HepG2 (cell line): ENCODE data around the gene TACC2. TPM values are rescaled to one million over a fixed set of nuclear protein-coding genes. Genes with fewer than 3 reads are reported as not detected.

ENCODE experiments used
- ATF7-NPFF ChIP-seq: sonication (generic); formaldehyde crosslinking; IDR thresholded peaks from 2 replicates; pipeline ENCODE4 v1.8.1; 2023; ENCODE audit warnings: mild to moderate bottlenecking, low read depth, missing genetic modification reagents, moderate library complexity
- MTA1 ChIP-seq: sonication (generic); formaldehyde crosslinking; IDR thresholded peaks from 2 replicates; pipeline ENCODE4 v1.4.0; 2020; ENCODE audit warnings: missing genetic modification reagents, mild to moderate bottlenecking, borderline replicate concordance
- SATB2 ChIP-seq: sonication (generic); formaldehyde crosslinking; IDR thresholded peaks from 2 replicates; pipeline ENCODE4 v1.5.0; 2020; ENCODE audit warnings: missing genetic modification reagents
- ZMAT3 ChIP-seq: sonication (generic); formaldehyde crosslinking; conservative IDR thresholded peaks from 2 replicates; pipeline ENCODE4 v1.7.0; 2021; ENCODE audit warnings: missing genetic modification reagents
- ZNF121 ChIP-seq: sonication (generic); formaldehyde crosslinking; IDR thresholded peaks from 2 replicates; pipeline ENCODE4 v1.5.0; 2020; ENCODE audit warnings: mild to moderate bottlenecking, missing genetic modification reagents
- ZNF251 ChIP-seq: sonication (generic); formaldehyde crosslinking; IDR thresholded peaks from 2 replicates; pipeline ENCODE4 v1.9.0; 2021; ENCODE audit warnings: mild to moderate bottlenecking, missing genetic modification reagents
- ZNF572 ChIP-seq: sonication (generic); formaldehyde crosslinking; IDR thresholded peaks from 2 replicates; pipeline ENCODE4 v1.5.1; 2020; ENCODE audit warnings: mild to moderate bottlenecking, missing genetic modification reagents
- ZNF709 ChIP-seq: sonication (generic); formaldehyde crosslinking; IDR thresholded peaks from 2 replicates; pipeline ENCODE4 v1.5.0; 2020; ENCODE audit warnings: mild to moderate bottlenecking, missing genetic modification reagents
- polyA plus RNA-seq, 8 experiments: library from polyadenylated mRNA; depleted of rRNA in 3 of 8; stranded (reverse) in 7 of 8; unstranded in 1 of 8; fragments of >200 nt; fragmentation: Illumina TruSeq in 4 of 8; extraction: Trizol in 4 of 8; gene quantifications; 2 replicates each; pipeline versions ENCODE4 v1.2.1 to v1.2.3, GENCODE V29; 2011 to 2016; ENCODE audit warnings: low read depth in 4 of 8, missing spikeins in 1 of 8, mixed read lengths in 1 of 8; ENCODE audit not compliant: insufficient read depth in 1 of 8
- total RNA-seq, 5 experiments: library from RNA; depleted of rRNA; stranded (reverse); fragments of >200 nt; fragmentation: Illumina TruSeq; extraction: Trizol; gene quantifications; 2 replicates each; pipeline ENCODE4 v1.2.3, GENCODE V29; 2016; ENCODE audit warnings: low read depth in 1 of 5
- TF ChIP-seq, protein P1 (sequence below): sonication (generic); formaldehyde crosslinking; IDR thresholded peaks from 2 replicates; pipeline ENCODE4 v1.8.0; 2022; ENCODE audit warnings: missing genetic modification reagents, mild to moderate bottlenecking, inconsistent platforms, borderline replicate concordance
- TF ChIP-seq, protein P2 (sequence below): sonication (generic); formaldehyde crosslinking; IDR thresholded peaks from 2 replicates; pipeline ENCODE4 v1.5.0; 2020; ENCODE audit warnings: mild to moderate bottlenecking, missing genetic modification reagents, moderate library complexity
- TF ChIP-seq, protein P3 (sequence below): sonication (generic); formaldehyde crosslinking; IDR thresholded peaks from 2 replicates; pipeline ENCODE4 v1.4.0; 2020; ENCODE audit warnings: missing genetic modification reagents, borderline replicate concordance
- TF ChIP-seq, protein P4 (sequence below), 2 experiments: sonication (generic) in 1 of 2; formaldehyde crosslinking in 1 of 2; IDR thresholded peaks; 2 replicates each; pipeline versions ENCODE4 v1.4.0 to v1.6.1; 2016 to 2020; ENCODE audit warnings: borderline replicate concordance in 1 of 2, low read depth in 1 of 2, mild to moderate bottlenecking in 1 of 2, missing genetic modification reagents in 1 of 2
- TF ChIP-seq, protein P5 (sequence below): sonication (generic); formaldehyde crosslinking; IDR thresholded peaks from 2 replicates; pipeline ENCODE4 v1.5.1; 2020; ENCODE audit warnings: mild to moderate bottlenecking, missing genetic modification reagents, moderate library complexity

TACC2 gene
- total and polyA plus RNA-seq, 2 of the 13 experiments (the other 11 are each of a cell fraction or from before 2014, with no cell fraction given), result 11.8 to 16.0 TPM

DNA sequence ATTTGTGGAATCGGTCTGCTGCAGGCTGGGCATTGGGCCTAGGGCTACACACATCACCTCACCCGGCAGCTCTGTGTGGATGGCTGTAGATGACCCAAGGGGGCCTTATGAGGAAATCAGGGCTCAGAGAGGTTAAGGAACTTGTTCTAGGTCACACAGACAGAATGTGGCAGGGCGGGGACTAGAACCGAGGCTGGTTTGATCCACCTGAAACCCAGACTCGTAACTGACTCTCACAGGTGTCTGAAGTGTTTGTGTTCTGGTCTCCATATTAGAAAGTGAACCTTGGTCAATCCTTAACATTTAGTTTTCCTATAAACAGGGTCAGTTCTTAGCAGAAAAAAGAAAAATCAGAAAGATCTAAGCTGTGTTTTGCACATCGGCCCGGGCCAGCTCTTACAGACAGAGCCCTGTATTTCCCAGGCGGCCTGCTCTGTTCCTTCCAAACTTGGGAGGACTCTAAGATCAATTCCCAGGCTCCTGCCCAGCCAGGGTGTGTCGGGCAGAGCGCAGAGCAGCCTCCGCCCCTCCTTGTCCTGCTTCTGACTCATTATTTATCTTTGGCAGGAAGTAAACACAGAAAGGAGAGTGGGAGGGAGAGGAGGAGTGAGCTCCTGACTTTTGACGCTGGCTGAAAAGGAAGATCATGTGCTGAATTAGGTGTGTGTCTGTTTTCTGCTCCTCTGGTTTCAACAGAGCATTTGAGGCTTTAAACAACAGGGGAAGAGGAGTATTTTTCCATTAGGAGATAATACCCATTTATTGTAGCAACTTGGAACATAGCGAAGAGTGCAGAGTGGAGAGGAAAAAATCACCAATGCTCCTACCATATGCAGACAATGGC, 74.1 kb downstream of the TACC2 start (continued):
- TF ChIP-seq, protein P1, sequence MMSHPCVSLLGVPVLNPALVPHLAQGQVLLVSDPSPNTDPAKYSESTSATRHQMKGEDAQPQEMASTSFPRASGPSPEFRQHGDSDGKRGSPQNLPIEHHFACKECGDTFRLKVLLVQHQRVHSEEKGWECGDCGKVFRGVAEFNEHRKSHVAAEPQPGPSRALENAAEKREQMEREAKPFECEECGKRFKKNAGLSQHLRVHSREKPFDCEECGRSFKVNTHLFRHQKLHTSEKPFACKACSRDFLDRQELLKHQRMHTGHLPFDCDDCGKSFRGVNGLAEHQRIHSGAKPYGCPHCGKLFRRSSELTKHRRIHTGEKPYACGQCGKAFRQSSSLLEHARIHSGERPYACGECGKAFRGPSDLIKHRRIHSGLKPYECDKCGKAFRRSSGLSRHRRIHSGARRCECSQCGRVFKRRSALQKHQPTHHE, result no peak
- TF ChIP-seq, protein P2, sequence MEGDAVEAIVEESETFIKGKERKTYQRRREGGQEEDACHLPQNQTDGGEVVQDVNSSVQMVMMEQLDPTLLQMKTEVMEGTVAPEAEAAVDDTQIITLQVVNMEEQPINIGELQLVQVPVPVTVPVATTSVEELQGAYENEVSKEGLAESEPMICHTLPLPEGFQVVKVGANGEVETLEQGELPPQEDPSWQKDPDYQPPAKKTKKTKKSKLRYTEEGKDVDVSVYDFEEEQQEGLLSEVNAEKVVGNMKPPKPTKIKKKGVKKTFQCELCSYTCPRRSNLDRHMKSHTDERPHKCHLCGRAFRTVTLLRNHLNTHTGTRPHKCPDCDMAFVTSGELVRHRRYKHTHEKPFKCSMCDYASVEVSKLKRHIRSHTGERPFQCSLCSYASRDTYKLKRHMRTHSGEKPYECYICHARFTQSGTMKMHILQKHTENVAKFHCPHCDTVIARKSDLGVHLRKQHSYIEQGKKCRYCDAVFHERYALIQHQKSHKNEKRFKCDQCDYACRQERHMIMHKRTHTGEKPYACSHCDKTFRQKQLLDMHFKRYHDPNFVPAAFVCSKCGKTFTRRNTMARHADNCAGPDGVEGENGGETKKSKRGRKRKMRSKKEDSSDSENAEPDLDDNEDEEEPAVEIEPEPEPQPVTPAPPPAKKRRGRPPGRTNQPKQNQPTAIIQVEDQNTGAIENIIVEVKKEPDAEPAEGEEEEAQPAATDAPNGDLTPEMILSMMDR (CRISPR knock-in tag), result 0 out of 2 replicates have a peak, but pooled peaks have one; percentile 9
- TF ChIP-seq, protein P3, sequence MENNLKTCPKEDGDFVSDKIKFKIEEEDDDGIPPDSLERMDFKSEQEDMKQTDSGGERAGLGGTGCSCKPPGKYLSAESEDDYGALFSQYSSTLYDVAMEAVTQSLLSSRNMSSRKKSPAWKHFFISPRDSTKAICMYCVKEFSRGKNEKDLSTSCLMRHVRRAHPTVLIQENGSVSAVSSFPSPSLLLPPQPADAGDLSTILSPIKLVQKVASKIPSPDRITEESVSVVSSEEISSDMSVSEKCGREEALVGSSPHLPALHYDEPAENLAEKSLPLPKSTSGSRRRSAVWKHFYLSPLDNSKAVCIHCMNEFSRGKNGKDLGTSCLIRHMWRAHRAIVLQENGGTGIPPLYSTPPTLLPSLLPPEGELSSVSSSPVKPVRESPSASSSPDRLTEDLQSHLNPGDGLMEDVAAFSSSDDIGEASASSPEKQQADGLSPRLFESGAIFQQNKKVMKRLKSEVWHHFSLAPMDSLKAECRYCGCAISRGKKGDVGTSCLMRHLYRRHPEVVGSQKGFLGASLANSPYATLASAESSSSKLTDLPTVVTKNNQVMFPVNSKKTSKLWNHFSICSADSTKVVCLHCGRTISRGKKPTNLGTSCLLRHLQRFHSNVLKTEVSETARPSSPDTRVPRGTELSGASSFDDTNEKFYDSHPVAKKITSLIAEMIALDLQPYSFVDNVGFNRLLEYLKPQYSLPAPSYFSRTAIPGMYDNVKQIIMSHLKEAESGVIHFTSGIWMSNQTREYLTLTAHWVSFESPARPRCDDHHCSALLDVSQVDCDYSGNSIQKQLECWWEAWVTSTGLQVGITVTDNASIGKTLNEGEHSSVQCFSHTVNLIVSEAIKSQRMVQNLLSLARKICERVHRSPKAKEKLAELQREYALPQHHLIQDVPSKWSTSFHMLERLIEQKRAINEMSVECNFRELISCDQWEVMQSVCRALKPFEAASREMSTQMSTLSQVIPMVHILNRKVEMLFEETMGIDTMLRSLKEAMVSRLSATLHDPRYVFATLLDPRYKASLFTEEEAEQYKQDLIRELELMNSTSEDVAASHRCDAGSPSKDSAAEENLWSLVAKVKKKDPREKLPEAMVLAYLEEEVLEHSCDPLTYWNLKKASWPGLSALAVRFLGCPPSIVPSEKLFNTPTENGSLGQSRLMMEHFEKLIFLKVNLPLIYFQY (CRISPR knock-in tag), result peak; percentile 46; the same call in 1 of the 2 replicates
- no peak; the same call in 1 of the 2 replicates for TF ChIP-seq ZNF709 (CRISPR knock-in tag)
- TF ChIP-seq ZNF251, result no peak
- no peak for TF ChIP-seq ZNF572
- no peak for TF ChIP-seq ATF7-NPFF
- 0 out of 2 replicates have a peak, but pooled peaks have one; percentile 26 for TF ChIP-seq ZNF121 (CRISPR knock-in tag)
- 0 out of 2 replicates have a peak, but pooled peaks have one; percentile 52 for TF ChIP-seq ZMAT3
- TF ChIP-seq, protein P4, sequence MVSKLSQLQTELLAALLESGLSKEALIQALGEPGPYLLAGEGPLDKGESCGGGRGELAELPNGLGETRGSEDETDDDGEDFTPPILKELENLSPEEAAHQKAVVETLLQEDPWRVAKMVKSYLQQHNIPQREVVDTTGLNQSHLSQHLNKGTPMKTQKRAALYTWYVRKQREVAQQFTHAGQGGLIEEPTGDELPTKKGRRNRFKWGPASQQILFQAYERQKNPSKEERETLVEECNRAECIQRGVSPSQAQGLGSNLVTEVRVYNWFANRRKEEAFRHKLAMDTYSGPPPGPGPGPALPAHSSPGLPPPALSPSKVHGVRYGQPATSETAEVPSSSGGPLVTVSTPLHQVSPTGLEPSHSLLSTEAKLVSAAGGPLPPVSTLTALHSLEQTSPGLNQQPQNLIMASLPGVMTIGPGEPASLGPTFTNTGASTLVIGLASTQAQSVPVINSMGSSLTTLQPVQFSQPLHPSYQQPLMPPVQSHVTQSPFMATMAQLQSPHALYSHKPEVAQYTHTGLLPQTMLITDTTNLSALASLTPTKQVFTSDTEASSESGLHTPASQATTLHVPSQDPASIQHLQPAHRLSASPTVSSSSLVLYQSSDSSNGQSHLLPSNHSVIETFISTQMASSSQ (IDR thresholded peaks at IDR 0.05; ENCODE audit: low read depth), result no peak
- TF ChIP-seq, protein P4 (CRISPR knock-in tag; IDR thresholded peaks at IDR 0.05; ENCODE audit: borderline replicate concordance), result peak; percentile 72; the same call in 1 of the 2 replicates
- peak; percentile 67; the same call in 1 of the 2 replicates for TF ChIP-seq MTA1 (CRISPR knock-in tag)
- TF ChIP-seq, protein P5, sequence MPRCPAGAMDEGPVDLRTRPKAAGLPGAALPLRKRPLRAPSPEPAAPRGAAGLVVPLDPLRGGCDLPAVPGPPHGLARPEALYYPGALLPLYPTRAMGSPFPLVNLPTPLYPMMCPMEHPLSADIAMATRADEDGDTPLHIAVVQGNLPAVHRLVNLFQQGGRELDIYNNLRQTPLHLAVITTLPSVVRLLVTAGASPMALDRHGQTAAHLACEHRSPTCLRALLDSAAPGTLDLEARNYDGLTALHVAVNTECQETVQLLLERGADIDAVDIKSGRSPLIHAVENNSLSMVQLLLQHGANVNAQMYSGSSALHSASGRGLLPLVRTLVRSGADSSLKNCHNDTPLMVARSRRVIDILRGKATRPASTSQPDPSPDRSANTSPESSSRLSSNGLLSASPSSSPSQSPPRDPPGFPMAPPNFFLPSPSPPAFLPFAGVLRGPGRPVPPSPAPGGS (CRISPR knock-in tag), result no peak
- TF ChIP-seq SATB2 (CRISPR knock-in tag), result no peak
